Fibroblast of skin of right biceps (primary cell): ENCODE data around the gene PLD4.
"Not testable (repeated sequence)": the region's sequence is repeated elsewhere in the genome, so short reads cannot be mapped to it uniquely, and the experiment has no call there.

Experiments used
- DNase-seq: peaks from one replicate; pipeline ENCODE4 v3.0.0-alpha.2; 2013

The PLD4 gene

GRCh38 chr14:104942586-104942985 is 17.9 kb downstream of the PLD4 start:
- no peak for DNase-seq

- DNase-seq, result not testable (repeated sequence)
Observed at GRCh38 chr14:104943216-104944015, 18.7 kb downstream of the PLD4 start.

GRCh38 chr14:104944016-104944308 is 19.3 kb downstream of the PLD4 start:
- DNase-seq, result not testable (repeated sequence)

GRCh38 chr14:104944436-104945205 is 19.9 kb downstream of the PLD4 start:
- not testable (repeated sequence) for DNase-seq

GRCh38 chr14:104945266-104945665 is 20.6 kb downstream of the PLD4 start:
- not testable (repeated sequence) for DNase-seq

- DNase-seq, result not testable (repeated sequence)
Observed at GRCh38 chr14:104945986-104946965, 21.6 kb downstream of the PLD4 start.

- not testable (repeated sequence) for DNase-seq
Observed at GRCh38 chr14:104947201-104947600, 22.5 kb downstream of the PLD4 start.

- DNase-seq, result not testable (repeated sequence)
Observed at GRCh38 chr14:104947881-104948735, 23.4 kb downstream of the PLD4 start.

GRCh38 chr14:104948736-104949031 is 24.0 kb downstream of the PLD4 start:
- DNase-seq, result no peak

- not testable (repeated sequence) for DNase-seq
Observed at GRCh38 chr14:104949406-104949955, 24.8 kb downstream of the PLD4 start.

GRCh38 chr14:104950021-104950420 is 25.3 kb downstream of the PLD4 start:
- no peak for DNase-seq

GRCh38 chr14:104950701-104951100 is 26.0 kb downstream of the PLD4 start:
- not testable (repeated sequence) for DNase-seq

GRCh38 chr14:104951863-104952657 is 27.4 kb downstream of the PLD4 start:
- not testable (repeated sequence) for DNase-seq

- no peak for DNase-seq
Observed at GRCh38 chr14:104953097-104953496, 28.4 kb downstream of the PLD4 start.

- no peak for DNase-seq
Observed at GRCh38 chr14:104953896-104954656, 29.4 kb downstream of the PLD4 start.

- DNase-seq, result no peak
Observed at GRCh38 chr14:104954746-104955395, 30.2 kb downstream of the PLD4 start.

GRCh38 chr14:104955396-104955770 is 30.7 kb downstream of the PLD4 start:
- DNase-seq, result no peak

- DNase-seq, result no peak
Observed at GRCh38 chr14:104956290-104956890, 31.7 kb downstream of the PLD4 start.
